ENCODE results near the gene COL8A2.

DNA sequence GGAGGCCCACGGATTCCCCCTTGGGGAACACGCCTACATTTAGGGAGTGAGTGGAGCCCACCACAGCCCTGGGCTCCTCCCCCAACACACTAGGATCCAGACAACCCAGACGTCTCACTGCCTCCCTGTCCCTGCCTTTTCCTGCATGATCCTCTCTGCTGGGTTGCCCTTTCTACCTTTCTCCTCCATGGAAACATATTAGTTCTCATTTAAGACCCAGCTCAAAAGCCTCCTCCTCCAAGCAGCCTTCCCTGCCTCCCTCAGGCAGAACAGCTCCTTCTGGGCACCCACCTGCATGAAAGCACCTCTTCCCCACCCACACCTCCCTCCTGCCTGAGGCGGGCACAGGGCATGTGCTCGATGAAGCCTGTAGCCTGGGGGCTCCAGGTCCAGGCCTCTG, 10.7 kb downstream of the COL8A2 start:
- TF ChIP-seq POLR2A (IDR thresholded peaks at IDR 0.05) = no peak
- TF ChIP-seq, protein P1, sequence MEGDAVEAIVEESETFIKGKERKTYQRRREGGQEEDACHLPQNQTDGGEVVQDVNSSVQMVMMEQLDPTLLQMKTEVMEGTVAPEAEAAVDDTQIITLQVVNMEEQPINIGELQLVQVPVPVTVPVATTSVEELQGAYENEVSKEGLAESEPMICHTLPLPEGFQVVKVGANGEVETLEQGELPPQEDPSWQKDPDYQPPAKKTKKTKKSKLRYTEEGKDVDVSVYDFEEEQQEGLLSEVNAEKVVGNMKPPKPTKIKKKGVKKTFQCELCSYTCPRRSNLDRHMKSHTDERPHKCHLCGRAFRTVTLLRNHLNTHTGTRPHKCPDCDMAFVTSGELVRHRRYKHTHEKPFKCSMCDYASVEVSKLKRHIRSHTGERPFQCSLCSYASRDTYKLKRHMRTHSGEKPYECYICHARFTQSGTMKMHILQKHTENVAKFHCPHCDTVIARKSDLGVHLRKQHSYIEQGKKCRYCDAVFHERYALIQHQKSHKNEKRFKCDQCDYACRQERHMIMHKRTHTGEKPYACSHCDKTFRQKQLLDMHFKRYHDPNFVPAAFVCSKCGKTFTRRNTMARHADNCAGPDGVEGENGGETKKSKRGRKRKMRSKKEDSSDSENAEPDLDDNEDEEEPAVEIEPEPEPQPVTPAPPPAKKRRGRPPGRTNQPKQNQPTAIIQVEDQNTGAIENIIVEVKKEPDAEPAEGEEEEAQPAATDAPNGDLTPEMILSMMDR (IDR thresholded peaks at IDR 0.05) = no peak

Data from testis (tissue), 2 donors.